ENCODE results near the gene GMIP. TPM values are rescaled to one million over a fixed set of nuclear protein-coding genes. Genes with fewer than 3 reads are reported as not detected.

Gene GMIP
- total RNA-seq, 1 experiment from 2014 or later: 12.7 TPM

DNA sequence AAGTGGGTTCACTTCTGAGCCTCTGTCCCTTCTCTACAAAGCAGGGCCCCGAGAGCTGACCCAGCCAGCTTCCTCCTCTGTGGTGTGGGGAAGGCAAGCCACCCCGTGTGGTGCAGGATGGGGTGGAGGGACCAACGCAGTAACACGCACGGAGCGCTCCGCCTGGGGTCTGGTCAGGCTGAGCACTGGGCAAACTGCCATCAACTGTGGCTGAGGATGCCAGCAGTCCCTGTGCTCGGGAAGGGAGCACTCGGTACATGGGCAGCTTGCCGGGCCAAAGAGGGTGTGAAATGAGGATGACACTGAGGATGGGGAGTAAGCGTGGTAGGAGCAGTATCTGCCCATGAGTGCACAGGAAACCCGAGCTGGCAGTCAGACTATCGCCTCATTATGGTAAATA lies 7.6 kb upstream of the GMIP start:
- no peak overlapping the region for H3K14ac ChIP-seq (ENCODE audit: insufficient read depth, low read length)
- no CpG with 5 or more reads among the region's 13 CpGs for WGBS (ENCODE audit: extremely low coverage, insufficient read length, low lambda C conversion rate)
- H3K27me3 ChIP-seq (ENCODE audit: insufficient read depth, low read length): no peaks in the 10 kb centered on the region
- H3K27ac Mint-ChIP-seq: peak overlapping the region in 1 of 3 experiments; percentile 87; a peak in 1 of 7 replicates
- peaks cover 37 to 93% (median 83%) of the 10 kb centered on the region in 3 experiments for H3K36me3 Mint-ChIP-seq (ENCODE audit: insufficient read depth in 1 of 3, low read depth in 3 of 3)
- no peaks in the 10 kb centered on the region for H3K79me2 ChIP-seq (ENCODE audit: insufficient read depth, low read length)
- H3K23me2 ChIP-seq (ENCODE audit: insufficient read length, low read depth, low read length, poor library complexity, severe bottlenecking): no peaks in the 10 kb centered on the region
- H4K20me1 ChIP-seq (ENCODE audit: control insufficient read depth, insufficient read depth, insufficient read length): no peaks in the 10 kb centered on the region
- no peak overlapping the region for H4K8ac ChIP-seq (replicated peaks; ENCODE audit: insufficient read length, low read depth, low read length)
- H3K4ac ChIP-seq (ENCODE audit: low read depth, low read length): no peak overlapping the region
- H3K56ac ChIP-seq (ENCODE audit: insufficient read length, low read depth, low read length): no peak overlapping the region
- no peaks in the 10 kb centered on the region for H3K9me3 Mint-ChIP-seq
- no peak overlapping the region for H4K5ac ChIP-seq (ENCODE audit: insufficient read length, low read depth, low read length)
- H3K23ac ChIP-seq (ENCODE audit: insufficient read length, low read depth, low read length): no peak overlapping the region
- H2BK15ac ChIP-seq (ENCODE audit: low read depth, low read length): no peak overlapping the region
- H3K27me3 Mint-ChIP-seq (ENCODE audit: low read depth): no peaks in the 10 kb centered on the region; the same call in 1 of the 2 replicates
- H2BK120ac ChIP-seq (ENCODE audit: low read depth, low read length, poor library complexity, severe bottlenecking): no peak overlapping the region
- H2AK5ac ChIP-seq (ENCODE audit: insufficient read length, low read length): no peak overlapping the region
- H2AFZ ChIP-seq (ENCODE audit: low read length): no peak overlapping the region
- H3K4me2 ChIP-seq (ENCODE audit: insufficient read depth, insufficient read length, low read length): no peak overlapping the region
- DNase-seq: no peak
- H2BK20ac ChIP-seq (ENCODE audit: low read depth, low read length, poor library complexity, severe bottlenecking): no peak overlapping the region
- H3K9me3 ChIP-seq (ENCODE audit: control insufficient read depth, low read depth, low read length): no peaks in the 10 kb centered on the region
- H2BK5ac ChIP-seq (ENCODE audit: insufficient read length, low read length): no peak overlapping the region
- no peak overlapping the region for H2BK12ac ChIP-seq (ENCODE audit: insufficient read length, low read depth, low read length)
- no peak overlapping the region for H3T11ph ChIP-seq (ENCODE audit: low read length)
- H3K4me1 Mint-ChIP-seq: no peaks in the 10 kb centered on the region
- TF ChIP-seq, protein P1, sequence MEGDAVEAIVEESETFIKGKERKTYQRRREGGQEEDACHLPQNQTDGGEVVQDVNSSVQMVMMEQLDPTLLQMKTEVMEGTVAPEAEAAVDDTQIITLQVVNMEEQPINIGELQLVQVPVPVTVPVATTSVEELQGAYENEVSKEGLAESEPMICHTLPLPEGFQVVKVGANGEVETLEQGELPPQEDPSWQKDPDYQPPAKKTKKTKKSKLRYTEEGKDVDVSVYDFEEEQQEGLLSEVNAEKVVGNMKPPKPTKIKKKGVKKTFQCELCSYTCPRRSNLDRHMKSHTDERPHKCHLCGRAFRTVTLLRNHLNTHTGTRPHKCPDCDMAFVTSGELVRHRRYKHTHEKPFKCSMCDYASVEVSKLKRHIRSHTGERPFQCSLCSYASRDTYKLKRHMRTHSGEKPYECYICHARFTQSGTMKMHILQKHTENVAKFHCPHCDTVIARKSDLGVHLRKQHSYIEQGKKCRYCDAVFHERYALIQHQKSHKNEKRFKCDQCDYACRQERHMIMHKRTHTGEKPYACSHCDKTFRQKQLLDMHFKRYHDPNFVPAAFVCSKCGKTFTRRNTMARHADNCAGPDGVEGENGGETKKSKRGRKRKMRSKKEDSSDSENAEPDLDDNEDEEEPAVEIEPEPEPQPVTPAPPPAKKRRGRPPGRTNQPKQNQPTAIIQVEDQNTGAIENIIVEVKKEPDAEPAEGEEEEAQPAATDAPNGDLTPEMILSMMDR (conservative IDR thresholded peaks at IDR 0.05): no peak
- no peaks in the 10 kb centered on the region for H3K4me1 ChIP-seq (ENCODE audit: insufficient read depth, low read length)
- no peak overlapping the region for H3K4me3 Mint-ChIP-seq
- no peak overlapping the region for H3K18ac ChIP-seq (ENCODE audit: insufficient read length, low read depth, low read length)
- no peak overlapping the region for H3K9ac ChIP-seq (ENCODE audit: extremely low read depth, insufficient read length, low read length)
- no peak overlapping the region for H3K27ac ChIP-seq (ENCODE audit: insufficient read length, low read depth, low read length)
- no peaks in the 10 kb centered on the region for H3K79me1 ChIP-seq (ENCODE audit: insufficient read depth, low read depth, low read length, poor library complexity, severe bottlenecking)
- no peak overlapping the region for H4K91ac ChIP-seq (ENCODE audit: insufficient read length, low read depth, low read length)

Data from H9 (cell line).